ELF-1 (cell line): ENCODE results near the gene TRIM47.

Source experiments
- DNase-seq: peaks from one replicate; pipeline ENCODE4 v3.0.0-alpha.2; 2016; ENCODE audit warnings: low read depth, low spot score

Gene TRIM47

GRCh38 chr17:75878174-75878998 is at the start of gene TRIM47:
TSS of gene TRIM47 (minus strand) at chr17:75878581. CDS start at chr17:75878548, 33 bp downstream.
- DNase-seq, result peak; percentile 68

GRCh38 chr17:75927286-75927922 is 49.0 kb upstream of the TRIM47 start:
- DNase-seq, result peak; percentile 50

- DNase-seq, result no peak
These were observed 48.1 kb upstream of the TRIM47 start for GRCh38 chr17:75926456-75926855.

- DNase-seq, result no peak
These were observed 47.5 kb upstream of the TRIM47 start for GRCh38 chr17:75925912-75926311.

- DNase-seq, result no peak
These were observed 46.7 kb upstream of the TRIM47 start for GRCh38 chr17:75925103-75925502.

GRCh38 chr17:75922963-75923874 is 44.8 kb upstream of the TRIM47 start:
- DNase-seq, result no peak

GRCh38 chr17:75922173-75922961 is 44.0 kb upstream of the TRIM47 start:
- DNase-seq, result no peak

- DNase-seq, result no peak
These were observed 43.2 kb upstream of the TRIM47 start for GRCh38 chr17:75921596-75921995.

- DNase-seq, result no peak
These were observed 41.7 kb upstream of the TRIM47 start for GRCh38 chr17:75920045-75920560.

- DNase-seq, result no peak
These were observed 41.2 kb upstream of the TRIM47 start for GRCh38 chr17:75919611-75920010.

GRCh38 chr17:75917917-75918445 is 39.6 kb upstream of the TRIM47 start:
- DNase-seq, result no peak

GRCh38 chr17:75917141-75917916 is 38.9 kb upstream of the TRIM47 start:
- no peak for DNase-seq

- DNase-seq, result no peak
These were observed 36.9 kb upstream of the TRIM47 start for GRCh38 chr17:75915268-75915667.

- no peak for DNase-seq
These were observed 36.4 kb upstream of the TRIM47 start for GRCh38 chr17:75914643-75915267.

- DNase-seq, result no peak
These were observed 35.3 kb upstream of the TRIM47 start for GRCh38 chr17:75913537-75914210.

- DNase-seq, result peak; percentile 72
These were observed 32.3 kb upstream of the TRIM47 start for GRCh38 chr17:75910699-75911098.

GRCh38 chr17:75909812-75910274 is 31.5 kb upstream of the TRIM47 start:
- no peak for DNase-seq

GRCh38 chr17:75909051-75909811 is 30.9 kb upstream of the TRIM47 start:
- DNase-seq, result no peak
